Stimulated activated CD8-positive, alpha-beta memory T cell treated with anti-CD3 and anti-CD28 coated beads, Interleukin-2, amount 100 ng/mL, for 1 hour (primary cell): ENCODE measurements around the gene SLC50A1.
"Not testable (repeated sequence)": the region's sequence is repeated elsewhere in the genome, so short reads cannot be mapped to it uniquely, and the experiment has no call there.

Experiments used
- DNase-seq, 2 donors: peaks; one replicate each; pipeline ENCODE4 v3.0.0-alpha.2; 2020; ENCODE audit warnings: low read depth in 2 of 2

Gene SLC50A1

DNA sequence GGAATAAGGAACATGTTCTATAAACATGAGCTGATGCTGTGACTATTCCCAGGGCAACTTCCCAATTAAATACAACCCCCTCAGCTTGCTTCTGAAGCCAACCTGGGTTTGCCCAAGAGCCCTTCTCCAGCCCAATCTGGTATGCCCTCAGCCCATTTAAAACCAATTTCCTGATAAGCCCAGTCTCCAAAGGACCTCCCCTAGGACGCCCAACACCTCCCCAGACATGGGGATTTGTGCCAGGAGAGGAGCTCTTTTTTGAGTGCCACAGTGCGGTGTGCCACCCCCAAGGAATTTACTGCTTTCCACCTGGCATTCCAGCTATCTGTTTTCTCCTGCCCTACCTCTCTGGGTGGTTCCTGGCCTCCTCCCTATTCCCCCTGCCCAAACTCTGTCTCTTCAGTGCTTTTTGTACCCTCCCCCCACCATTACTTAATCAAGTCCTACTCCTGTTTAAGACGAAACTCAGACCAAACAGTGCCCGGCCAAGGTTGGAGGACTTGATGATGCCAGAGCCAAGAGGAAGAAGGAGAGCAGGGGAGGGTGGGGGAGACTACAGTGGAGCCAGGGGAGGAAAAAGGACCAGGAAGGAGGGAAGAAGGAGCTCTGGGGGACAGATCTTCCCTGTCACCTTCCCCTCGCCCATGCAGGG is 19.4 kb upstream of the SLC50A1 start:
- no peak for DNase-seq

DNA sequence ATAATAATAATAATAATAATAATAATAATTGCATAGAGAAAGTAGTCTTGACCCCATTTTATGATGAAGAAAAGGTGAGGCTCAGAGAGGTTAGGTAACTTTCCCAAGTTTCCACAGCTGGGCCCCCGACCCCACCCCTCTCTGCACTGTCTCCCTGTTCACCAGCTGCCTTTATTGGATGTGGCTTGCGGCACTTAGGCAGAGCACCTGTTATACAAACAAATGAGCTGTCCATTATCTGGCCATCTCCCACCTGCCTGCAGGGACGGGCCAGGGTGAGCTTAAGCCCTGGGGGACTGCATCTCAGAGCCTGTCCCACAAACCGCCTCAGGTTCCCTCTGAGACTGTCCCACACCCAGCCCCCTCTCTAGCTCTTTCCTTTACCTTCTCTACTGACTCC is 18.0 kb upstream of the SLC50A1 start:
- no peak for DNase-seq

DNA sequence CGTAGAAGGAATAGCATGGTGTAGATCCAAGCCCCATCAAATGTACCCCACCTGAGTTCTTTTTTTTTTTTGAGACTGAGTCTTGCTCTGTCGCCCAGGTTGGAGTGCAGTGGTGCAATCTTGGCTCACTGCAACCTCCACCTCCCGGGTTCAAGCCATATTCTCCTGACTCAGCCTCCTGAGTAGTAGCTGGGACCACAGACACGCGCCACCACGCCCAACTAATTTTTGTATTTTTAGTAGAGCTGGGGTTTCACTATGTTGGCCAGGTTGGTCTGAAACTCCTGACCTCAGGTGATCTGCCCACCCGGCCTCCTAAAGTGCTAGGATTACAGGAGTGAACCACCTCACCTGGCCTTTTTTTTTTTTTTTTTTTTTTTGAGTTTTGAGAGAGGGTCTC is 17.6 kb upstream of the SLC50A1 start:
- not testable (repeated sequence) for DNase-seq

DNA sequence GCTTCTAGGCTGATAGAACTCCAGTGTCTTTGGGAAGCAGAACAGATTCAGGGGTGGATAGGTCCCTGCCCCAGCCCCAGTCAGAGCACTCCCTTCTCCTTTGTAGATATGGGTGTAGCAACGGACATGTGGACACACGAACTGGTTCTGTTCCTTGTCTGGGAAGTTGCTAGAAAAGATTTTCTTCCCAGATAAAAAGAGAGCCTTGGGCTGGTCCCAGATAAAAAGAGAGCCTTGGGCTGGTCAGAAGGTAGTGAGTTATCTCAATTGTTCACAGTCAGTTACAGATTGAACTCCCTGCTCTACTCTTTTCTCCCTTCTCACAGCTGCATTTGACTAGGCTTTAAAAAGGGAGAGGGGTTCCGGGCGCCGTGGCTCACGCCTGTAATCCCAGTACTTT is 15.4 kb upstream of the SLC50A1 start:
- no peak for DNase-seq

DNA sequence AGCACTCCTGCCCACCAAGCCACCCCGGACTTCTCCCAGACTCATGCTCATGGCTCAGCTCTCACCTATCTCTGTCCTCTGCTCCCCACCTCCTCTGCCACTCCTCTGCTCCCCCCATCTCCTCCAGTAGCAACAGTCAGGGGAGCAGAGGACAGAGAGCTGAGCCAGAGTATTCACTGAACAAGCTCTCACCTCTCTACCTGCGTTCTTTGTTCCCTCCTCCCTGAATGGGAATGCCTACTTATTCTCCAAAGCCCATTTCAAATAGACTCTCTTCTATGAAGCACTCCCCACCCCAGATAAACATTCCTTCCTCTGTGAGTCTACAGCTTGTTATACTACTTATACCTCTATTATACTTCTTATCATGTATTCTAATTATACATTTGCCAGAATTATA is 14.4 kb upstream of the SLC50A1 start:
- no peak for DNase-seq

DNA sequence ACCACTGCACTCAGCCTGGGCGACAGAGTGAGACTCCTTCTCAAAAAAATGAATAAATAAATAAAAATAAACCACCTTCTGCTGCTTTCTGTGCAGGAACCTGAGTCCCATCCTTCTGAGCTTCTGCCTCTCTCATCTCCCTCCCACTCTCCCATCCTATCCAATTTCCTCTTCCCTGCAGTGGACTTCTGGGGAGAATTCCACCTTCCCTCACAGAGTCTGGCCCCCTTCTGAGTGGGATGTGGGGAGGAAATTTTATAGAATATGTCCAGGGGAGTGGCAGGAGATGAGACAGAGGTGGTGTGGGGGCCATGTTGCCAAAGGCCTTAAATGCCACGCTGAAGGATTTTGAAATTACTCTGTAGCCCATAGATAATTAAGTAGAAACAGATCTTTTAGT is 13.3 kb upstream of the SLC50A1 start:
- DNase-seq = no peak

DNA sequence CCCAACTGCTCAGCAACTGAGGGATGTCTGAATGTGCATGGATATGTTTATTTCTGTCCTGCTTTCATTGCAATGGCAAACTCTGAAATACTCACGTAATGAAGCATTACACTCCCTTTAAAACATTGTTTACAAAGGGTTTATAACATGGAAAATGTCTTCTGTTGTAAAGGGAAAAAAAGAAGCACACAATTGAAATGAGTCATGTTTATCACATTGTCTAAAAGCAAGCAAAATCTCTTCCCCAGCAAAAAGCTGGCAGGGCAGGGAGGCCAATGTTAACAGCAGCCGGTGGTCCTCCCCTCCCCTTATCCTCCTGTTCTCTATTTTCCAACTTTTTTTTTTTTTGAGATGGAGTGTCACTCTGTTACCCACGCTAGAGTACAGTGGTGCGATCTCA is 11.9 kb upstream of the SLC50A1 start:
- DNase-seq = no peak

DNA sequence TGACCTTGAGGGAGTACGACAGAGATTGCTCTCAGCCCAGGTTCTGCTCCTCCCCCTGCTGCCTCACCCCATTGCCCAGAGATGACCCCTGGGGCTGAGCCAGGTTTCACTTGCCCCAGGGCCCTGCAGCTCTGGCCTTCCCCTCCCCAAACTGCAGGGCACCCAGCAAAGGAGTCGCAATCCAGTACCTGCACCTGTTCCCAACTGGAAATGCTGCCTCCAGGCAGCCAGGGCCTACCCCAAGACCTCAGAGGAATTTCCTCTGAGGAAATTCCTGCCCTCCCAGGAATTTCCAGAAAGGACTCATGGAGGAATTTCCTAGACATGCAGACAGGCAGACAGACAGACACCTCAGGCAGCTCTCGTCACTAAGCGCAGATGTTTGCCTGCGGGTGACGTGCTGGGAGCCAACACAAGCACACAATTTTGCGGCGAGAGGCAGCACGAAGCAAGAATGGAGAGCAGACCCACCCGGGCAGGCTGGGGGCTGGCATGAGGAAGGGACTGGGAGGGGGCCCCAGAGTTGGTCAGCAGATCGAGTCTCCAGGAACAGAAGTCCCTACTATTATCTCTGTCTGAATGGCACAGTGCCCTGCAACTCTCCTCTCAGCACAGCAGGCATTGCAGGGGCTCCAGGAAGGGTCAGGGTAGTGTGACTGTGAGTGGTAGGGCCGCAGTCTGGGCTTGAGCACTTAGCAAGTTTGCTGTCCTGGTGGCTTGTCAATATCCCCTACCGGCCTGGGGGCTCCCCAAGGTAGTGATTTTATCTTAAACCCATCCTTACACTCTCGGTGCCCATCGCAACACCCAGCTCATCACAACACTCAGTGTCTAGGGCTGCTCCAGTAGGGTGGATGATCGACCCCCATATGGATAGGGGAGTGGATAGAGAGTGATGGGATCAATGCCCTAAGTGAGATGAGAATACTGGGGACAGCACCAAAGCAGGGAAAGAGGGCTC is 10.9 kb upstream of the SLC50A1 start:
- DNase-seq = no peak

DNA sequence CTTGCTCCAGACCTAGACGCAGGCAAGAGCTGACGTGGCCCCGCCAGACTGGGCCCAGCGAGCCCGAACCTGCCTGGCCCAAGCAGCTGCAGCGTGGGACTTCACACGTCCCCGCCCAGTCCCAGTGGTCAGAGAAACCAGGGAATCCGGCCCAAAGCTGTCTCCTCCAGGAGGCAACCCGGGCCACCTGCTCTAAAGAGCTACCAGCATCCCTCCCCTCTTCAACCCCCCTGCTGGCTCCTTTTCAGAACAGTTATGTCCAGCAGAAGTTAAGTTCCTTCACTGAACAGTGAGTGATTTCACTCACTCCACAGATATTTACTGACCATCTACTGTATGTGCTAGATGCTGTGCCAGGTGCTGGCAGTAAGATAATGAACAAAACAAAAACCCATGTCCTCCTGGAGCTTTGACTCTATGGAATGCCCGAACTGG is 10.1 kb upstream of the SLC50A1 start:
- no peak for DNase-seq

DNA sequence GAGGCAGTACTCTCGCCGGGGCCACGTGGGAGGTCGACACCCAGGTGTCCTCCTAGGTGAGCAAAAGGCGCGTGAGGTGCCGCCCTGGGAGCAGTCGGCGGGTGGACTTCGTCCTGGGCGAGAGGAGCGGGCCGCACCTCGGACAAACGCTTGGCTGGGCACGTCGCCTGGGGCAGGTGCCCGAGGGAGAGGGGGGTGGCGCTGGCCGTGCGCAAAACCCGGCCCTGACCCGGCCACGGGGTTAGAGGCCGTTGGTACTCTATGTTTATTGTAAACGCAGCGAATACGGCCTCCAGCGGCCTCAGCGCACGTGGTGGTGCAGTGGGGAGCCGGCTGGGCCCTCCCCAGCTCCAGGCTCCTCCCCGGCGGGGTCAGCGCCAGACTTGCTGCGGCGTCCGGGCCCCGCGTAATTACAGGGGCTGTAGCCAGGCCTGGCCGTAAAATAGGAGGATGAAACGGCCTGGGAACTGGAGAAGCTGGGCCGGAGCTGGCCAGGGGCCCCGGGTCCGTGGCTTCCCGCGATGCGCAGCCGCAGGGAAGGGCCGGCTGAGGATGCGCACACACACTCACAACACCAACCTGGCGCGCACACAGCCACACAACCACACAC is 9.6 kb upstream of the SLC50A1 start:
- no peak for DNase-seq

DNA sequence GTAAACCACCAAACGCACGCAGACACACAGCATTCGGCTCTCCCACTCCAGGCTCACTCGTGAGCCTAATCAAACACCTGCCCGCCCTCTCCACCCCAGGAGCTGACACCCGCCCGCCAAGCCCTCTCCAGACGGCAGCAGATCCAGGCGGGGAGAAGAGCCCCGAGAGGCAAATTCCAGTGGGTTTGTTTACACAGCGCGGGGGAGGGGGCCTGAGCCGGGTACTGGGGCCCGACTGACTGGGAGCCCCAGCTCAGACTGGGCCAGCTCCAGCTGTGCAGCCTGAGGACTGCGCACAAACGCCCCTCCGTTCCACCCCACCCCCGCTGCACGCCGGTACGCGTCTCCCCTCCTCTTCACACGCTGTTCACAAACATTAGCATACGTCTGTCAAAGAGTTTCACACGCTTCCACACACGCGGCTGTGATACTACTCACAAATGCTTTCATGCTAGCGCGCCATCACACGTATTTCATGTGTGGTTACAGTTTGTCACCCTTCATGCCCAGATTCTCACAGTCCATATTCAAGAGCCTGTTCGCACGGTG is 9.0 kb upstream of the SLC50A1 start:
- DNase-seq = no peak

DNA sequence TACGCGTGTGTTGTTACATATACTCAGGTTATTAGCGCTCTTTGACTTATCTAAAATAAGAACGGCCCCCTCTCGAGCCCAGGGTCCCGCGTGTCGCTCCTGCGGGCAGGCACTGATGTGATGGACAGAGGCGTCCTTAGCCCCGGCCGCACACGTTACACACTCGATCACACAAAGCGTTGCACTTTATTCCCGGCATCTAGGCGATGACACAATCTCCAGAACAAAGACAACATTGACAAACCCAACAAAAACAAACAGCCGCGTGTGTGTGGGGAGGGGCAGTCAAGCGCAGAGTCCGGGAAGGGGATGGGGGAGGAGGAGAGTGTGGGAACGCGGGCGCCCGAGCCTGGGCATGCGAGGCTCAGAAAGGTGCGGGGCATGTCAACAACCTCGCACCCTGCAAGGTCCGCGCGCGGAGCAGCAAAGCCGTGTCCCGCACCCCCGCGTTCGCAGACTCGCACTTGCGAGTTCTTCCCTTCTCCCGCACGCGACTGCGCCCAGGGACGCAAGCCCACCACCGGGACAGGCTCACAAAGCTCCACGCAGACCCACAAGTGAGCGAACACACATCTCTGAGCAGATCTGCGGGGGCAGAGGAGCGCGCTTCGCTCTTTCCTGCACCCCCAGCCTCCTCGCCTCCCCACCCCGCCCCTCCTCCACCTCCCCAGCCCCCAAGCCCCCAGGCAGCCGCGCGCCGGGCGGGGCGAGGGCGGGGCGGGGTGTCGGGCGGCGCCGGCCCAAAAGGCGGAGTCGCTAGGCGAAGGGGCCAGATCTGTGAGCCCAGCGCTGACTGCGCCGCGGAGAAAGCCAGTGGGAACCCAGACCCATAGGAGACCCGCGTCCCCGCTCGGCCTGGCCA is 8.3 kb upstream of the SLC50A1 start, which contains the start of gene EFNA1:
Gene EFNA1 (plus strand): TSS at position 772 of the 862 bp plus-strand sequence. CDS start 102 bp downstream, outside the sequence.
- no peak for DNase-seq

DNA sequence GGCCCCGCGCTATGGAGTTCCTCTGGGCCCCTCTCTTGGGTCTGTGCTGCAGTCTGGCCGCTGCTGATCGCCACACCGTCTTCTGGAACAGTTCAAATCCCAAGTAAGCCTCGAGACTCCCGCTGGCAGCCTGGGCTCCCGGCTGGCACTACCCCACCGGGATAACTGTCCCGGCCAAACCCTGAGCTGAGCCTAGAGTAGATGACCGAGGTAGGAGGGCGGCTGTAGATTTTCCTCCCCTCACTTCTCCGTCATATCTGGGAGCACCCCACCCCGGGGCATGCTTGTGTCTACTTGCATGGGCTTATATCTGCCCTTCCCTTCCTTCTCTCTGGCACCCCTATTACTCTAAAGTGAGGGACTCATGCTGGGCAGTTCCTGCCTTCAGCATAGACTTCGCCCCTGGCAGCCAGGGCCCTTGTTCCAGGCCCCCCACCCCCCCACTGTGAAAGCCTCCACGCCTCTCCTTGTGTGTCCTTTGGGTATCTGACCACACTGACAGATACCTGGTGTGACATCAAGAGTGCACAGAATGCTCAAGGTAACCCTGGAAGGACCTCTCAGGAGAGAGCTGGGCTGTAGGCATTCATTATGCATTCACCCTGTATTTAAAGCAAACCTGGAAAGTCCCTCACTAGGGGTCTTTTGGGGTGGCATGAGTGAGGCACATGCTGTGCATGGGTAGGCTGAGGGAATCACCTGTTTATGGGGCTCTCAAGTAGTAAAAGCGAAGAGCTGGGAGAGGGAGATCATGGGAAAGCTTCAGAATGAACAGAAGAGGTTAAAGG is 7.5 kb upstream of the SLC50A1 start:
- DNase-seq = no peak

DNA sequence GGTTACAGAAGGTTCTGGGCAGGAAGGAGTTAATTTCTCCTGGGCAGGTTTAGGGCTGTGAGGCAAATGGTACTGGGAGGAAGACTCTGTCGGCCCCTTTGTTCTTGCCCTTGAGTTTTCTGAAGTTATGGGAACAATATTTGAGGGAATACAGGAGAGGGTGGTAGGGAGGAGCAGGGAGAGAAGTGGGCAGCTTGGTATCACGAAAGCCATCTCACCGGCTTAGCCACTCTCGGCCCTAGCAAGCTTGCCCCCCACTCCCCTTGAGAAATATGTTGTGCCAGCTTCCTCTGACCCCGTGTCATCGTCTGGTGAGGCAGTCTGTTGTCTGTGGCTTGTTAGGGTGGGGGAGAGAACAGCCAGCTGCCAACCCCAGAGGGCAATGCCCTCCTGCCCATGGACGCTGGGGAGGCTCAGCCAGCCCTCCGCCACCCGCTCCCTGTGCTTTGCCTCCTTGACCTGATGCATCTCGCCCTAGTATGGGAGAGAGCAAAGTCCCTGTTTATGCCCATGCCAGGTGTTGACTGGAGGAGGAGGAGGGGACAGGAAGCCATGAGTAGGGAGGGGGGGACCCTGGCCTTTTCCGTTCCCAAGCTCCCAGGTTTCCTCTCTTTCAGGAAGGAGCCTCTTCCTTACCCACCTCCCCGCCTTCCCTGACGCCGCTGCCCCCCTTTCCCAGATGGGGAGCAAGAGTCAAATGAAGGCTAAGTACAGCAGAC is 6.7 kb upstream of the SLC50A1 start:
- no peak for DNase-seq

DNA sequence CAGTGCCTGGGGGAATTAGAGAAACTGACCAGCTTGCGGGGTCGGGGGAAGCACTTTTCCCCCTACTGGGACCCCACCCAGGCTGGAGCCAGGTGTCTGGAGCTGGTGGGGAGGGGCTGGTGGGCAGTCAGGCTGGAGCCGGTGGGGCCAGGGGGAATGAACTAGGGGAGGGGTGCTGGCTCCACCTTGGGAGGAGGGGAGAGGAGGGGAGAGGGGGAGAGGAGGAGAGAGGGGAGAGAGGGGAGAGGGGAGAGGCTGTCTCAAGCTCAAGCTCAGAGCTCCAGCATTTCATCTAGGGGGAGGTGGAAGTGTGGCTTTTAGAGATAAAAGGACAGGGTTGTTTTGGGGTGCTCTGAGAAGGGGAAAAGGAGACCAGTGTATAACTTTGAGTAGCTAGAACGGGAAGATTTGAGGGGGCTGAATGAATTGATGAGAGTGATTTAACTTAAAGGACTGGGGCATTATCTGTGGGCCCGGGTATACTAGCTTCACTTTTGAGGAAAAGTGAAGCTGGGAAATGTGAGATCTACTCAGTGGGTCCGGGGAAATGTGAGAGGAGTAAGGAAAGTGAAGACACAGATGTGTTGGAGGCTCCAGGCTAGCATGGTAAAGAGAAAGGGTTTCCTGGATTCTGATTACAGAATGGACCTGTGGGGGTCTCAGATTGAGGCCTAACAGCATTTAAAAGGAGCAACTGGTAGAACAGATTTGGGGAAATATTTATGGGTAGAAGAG is 5.2 kb upstream of the SLC50A1 start:
- DNase-seq = no peak

DNA sequence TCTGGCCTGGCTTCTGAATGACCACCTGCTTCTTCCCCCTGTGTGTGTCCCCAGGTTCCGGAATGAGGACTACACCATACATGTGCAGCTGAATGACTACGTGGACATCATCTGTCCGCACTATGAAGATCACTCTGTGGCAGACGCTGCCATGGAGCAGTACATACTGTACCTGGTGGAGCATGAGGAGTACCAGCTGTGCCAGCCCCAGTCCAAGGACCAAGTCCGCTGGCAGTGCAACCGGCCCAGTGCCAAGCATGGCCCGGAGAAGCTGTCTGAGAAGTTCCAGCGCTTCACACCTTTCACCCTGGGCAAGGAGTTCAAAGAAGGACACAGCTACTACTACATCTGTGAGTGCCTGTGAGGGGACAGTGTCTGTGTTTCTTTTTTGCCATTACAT is 4.4 kb upstream of the SLC50A1 start:
- no peak for DNase-seq

DNA sequence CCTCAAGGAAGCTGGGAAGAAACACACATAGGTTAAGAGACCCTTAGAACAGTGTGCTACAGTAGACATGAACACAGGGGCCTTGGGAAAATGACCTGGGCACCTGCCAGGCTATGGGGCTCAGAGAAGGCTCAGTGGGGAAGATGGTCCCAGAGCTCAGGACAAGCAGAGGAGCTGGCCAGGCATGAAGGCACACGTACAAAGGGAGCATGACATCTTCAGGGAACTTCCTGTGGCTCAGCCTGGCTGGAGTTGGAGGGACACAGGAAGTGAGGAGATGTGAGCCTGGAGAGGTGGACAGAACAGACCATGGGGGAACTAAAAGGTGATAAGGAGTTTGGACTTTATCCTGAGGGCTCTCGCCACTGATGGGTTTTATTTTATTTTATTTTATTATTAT is 3.8 kb upstream of the SLC50A1 start:
- no peak for DNase-seq

DNA sequence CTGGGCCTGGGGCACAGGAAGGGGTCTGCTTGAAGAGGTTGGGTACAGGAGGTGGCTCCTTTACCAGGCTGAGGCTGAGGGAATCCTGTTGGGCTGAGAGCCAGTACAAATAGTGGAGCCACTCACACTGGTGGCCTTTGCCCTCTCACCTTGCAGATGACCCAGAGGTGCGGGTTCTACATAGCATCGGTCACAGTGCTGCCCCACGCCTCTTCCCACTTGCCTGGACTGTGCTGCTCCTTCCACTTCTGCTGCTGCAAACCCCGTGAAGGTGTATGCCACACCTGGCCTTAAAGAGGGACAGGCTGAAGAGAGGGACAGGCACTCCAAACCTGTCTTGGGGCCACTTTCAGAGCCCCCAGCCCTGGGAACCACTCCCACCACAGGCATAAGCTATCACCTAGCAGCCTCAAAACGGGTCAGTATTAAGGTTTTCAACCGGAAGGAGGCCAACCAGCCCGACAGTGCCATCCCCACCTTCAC is 1.8 kb upstream of the SLC50A1 start:
- DNase-seq = no peak

DNA sequence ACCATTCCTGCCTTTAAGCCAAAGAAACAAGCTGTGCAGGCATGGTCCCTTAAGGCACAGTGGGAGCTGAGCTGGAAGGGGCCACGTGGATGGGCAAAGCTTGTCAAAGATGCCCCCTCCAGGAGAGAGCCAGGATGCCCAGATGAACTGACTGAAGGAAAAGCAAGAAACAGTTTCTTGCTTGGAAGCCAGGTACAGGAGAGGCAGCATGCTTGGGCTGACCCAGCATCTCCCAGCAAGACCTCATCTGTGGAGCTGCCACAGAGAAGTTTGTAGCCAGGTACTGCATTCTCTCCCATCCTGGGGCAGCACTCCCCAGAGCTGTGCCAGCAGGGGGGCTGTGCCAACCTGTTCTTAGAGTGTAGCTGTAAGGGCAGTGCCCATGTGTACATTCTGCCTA is 1.3 kb upstream of the SLC50A1 start:
- DNase-seq = no peak
